ENCODE data around the gene DYNLL1. TPM values are rescaled to one million over a fixed set of nuclear protein-coding genes. Genes with fewer than 3 reads are reported as not detected.

Gene DYNLL1
- 377 and 386 TPM in 2 replicates for total RNA-seq

DNA sequence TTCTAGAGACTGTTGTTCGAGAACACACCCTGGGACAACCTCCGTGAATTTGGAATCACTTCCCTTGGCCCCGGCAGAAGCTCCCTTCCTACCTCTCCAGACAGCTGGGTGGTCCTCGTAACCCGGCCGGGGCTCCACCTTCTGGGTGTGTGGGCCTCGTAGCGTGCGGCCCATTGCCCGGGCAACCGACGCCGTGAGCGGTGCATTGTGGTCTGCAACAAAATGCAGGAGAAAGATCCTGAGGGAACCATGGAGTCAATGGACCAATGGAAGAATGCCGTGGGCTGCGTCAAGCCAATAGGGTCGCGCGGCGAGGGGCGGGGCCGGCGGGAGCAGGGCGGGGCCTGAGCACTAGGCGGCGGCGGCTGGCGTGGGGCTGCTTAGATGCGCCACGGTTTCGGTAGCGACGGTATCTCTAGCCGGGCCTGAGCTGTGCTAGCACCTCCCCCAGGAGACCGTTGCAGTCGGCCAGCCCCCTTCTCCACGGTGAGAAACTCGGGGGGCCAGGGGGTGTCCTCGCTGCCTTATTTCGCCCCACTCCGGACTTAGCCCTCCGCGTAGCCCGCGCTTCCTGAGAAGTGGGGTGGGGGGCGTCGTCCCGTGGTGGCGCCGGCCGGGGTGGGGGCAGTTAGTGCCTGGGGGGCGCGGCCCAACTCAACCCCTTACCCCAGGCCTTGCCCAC is at the start of gene DYNLL1:
DYNLL1 (plus strand) TSS at position 383 of the 682 bp plus-strand sequence. CDS start 309 bp downstream, outside the sequence.

DNA sequence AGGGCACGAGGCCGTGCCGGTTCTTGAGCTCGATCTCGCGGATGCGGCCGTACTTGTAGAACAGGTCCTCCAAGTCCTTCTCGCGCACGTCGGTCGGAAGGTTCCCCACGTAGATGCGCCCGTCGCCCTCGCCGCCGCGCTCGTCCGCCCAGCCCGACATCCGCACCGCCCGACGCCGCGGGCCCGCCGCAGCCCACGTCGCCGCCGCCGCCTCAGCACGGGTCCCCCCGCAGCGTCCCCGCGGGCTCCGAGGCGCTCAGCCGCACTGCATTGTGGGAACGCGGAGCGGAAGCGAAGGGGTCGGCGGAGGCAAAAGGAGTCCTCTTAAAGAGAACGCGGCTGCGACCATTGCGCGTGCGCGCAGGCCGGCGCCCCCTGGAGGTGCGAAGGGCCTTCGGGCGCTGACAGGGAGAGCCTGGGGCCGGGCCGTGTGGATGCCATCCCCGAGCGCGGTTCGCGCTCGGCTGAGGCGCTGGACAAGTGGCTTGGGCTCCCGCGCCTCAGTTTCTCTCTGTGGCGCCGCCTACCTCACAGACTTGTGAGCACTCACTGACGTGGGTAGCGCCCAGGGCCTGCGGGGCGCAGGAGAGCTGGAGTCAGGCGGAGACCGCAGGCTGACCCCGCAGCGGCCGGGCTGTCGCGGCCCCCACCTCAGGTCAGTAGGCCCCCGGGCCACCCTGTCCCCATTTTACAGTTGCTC is 26.3 kb upstream of the DYNLL1 start, which contains the start of gene SRSF9:
SRSF9 (minus strand) TSS at position 299 of the 700 bp plus-strand sequence; CDS start at position 160, 139 bp downstream.

GRCh38 chr12:120528861-120529525 is 33.1 kb downstream of the DYNLL1 start, which contains the start of gene COQ5:
COQ5 (minus strand) TSS chr12:120529158; CDS start chr12:120529141, 17 bp downstream.

DNA sequence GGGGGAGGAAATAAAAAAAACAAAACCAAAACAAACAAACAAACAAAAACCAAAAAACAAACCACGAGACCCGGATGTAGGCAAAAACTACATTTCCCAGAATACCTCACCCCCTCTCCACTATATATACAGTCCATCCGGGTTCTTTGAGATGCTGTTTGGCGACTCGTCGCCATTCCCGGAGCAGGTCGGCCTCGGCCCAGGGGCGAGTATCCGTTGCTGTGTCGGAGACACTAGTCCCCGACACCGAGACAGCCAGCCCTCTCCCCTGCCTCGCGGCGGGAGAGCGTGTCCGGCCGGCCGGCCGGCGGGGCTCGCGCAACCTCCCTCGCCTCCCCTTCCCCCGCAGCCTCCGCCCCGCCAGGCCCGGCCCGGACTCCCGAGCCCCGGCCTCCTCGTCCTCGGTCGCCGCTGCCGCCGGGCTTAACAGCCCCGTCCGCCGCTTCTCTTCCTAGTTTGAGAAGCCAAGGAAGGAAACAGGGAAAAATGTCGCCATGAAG is 38.3 kb downstream of the DYNLL1 start, which contains the start of gene RNF10:
RNF10 (plus strand) TSS at position 154 of the 500 bp plus-strand sequence. CDS start 456 bp downstream, outside the sequence.

Other genes with a start within 250 kb of the DYNLL1 start
- gene PXN, start 230.4 kb upstream of the DYNLL1 start, total RNA-seq = 14.5 and 24.4 TPM in 2 replicates
- under 0.01 TPM in 2 replicates for gene RNU4-2, start 204.2 kb upstream of the DYNLL1 start, total RNA-seq
- under 0.01 TPM in 1 of 2 replicates, not detected in the other for gene RNU4-1, start 202.9 kb upstream of the DYNLL1 start, total RNA-seq
- 0.79 and 0.87 TPM in 2 replicates for gene SIRT4, start 193.8 kb upstream of the DYNLL1 start, total RNA-seq
- 0.25 TPM in 1 of 2 replicates, not detected in the other for gene PLA2G1B, start 168.3 kb upstream of the DYNLL1 start, total RNA-seq
- gene MSI1, start 126.9 kb upstream of the DYNLL1 start, total RNA-seq = not detected in 2 replicates
- 480 and 586 TPM in 2 replicates for gene COX6A1, start 58.0 kb upstream of the DYNLL1 start, total RNA-seq
- 17.6 and 19.0 TPM in 2 replicates for gene TRIAP1, start 49.7 kb upstream of the DYNLL1 start, total RNA-seq
- 18.6 and 19.8 TPM in 2 replicates for gene GATC, start 49.7 kb upstream of the DYNLL1 start, total RNA-seq
- 151 and 223 TPM in 2 replicates for gene SRSF9, start 26.4 kb upstream of the DYNLL1 start, total RNA-seq
- 27.9 and 33.1 TPM in 2 replicates for gene COQ5, start 33.0 kb downstream of the DYNLL1 start, total RNA-seq
- 132 and 182 TPM in 2 replicates for gene RNF10, start 38.2 kb downstream of the DYNLL1 start, total RNA-seq
- gene POP5, start 85.3 kb downstream of the DYNLL1 start, total RNA-seq = 34.0 and 54.2 TPM in 2 replicates
- 0.06 and 0.26 TPM in 2 replicates for gene CABP1, start 144.5 kb downstream of the DYNLL1 start, total RNA-seq
- 87.0 and 105 TPM in 2 replicates for gene MLEC, start 191.0 kb downstream of the DYNLL1 start, total RNA-seq
- 17.5 and 18.8 TPM in 2 replicates for gene UNC119B, start 214.3 kb downstream of the DYNLL1 start, total RNA-seq
- gene ACADS, start 229.7 kb downstream of the DYNLL1 start, total RNA-seq = 9.4 and 10.0 TPM in 2 replicates

Data from aortic smooth muscle cell (primary cell).